RPMI7951 (cell line): ENCODE data around the gene CRYBG3. TPM values are rescaled to one million over a fixed set of nuclear protein-coding genes. Genes with fewer than 3 reads are reported as not detected.

Experiments
- DNase-seq: peaks from one replicate; pipeline ENCODE4 v3.0.0-alpha.2; 2012; ENCODE audit warnings: low read depth
- total RNA-seq: library from RNA; depleted of rRNA; stranded (reverse); fragments of >200 nt; shearing (Covaris generic); gene quantifications from 2 replicates; pipeline ENCODE4 v1.2.3, GENCODE V29; 2014; rRNA removed

The CRYBG3 gene
- total RNA-seq, 1 experiment from 2014 or later = 16.7 TPM

- DNase-seq = peak; percentile 78
Observed at GRCh38 chr3:97971679-97972567, 150.1 kb downstream of the CRYBG3 start, which contains the start of gene RIOX2. RIOX2 (minus strand) TSS chr3:97972431; CDS start chr3:97967593, 4,838 bp downstream.

- DNase-seq = no peak
Observed at GRCh38 chr3:97972976-97973375, 151.2 kb downstream of the CRYBG3 start.

- DNase-seq = no peak
Observed at GRCh38 chr3:97974996-97975395, 153.2 kb downstream of the CRYBG3 start.

GRCh38 chr3:97975466-97975865 lies 153.7 kb downstream of the CRYBG3 start:
- DNase-seq = no peak

- DNase-seq = no peak
Observed at GRCh38 chr3:97979610-97980009, 157.8 kb downstream of the CRYBG3 start.

DNA sequence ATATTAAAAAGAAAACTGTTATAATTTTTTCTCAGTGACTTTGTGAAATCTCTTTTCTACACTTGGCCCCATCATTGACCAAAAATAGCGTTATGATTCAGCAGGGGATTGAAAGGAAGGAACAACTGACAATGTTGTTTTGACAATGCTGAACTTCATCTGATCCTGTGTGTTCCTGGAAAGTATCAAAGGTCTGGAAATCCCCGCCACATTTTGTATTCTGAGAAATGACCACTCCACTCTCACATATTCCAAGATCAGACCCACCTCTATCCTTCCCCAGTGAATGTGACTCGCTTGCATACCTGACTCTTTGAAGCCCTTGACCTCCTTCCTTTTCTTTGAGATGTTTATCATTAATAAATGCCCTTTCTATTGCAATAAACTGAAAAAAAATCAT lies 160.1 kb downstream of the CRYBG3 start:
- DNase-seq = no peak

- DNase-seq = no peak
Observed at GRCh38 chr3:97983933-97984491, 162.2 kb downstream of the CRYBG3 start.

- DNase-seq = no peak
Observed at GRCh38 chr3:97987306-97987705, 165.5 kb downstream of the CRYBG3 start.

DNA sequence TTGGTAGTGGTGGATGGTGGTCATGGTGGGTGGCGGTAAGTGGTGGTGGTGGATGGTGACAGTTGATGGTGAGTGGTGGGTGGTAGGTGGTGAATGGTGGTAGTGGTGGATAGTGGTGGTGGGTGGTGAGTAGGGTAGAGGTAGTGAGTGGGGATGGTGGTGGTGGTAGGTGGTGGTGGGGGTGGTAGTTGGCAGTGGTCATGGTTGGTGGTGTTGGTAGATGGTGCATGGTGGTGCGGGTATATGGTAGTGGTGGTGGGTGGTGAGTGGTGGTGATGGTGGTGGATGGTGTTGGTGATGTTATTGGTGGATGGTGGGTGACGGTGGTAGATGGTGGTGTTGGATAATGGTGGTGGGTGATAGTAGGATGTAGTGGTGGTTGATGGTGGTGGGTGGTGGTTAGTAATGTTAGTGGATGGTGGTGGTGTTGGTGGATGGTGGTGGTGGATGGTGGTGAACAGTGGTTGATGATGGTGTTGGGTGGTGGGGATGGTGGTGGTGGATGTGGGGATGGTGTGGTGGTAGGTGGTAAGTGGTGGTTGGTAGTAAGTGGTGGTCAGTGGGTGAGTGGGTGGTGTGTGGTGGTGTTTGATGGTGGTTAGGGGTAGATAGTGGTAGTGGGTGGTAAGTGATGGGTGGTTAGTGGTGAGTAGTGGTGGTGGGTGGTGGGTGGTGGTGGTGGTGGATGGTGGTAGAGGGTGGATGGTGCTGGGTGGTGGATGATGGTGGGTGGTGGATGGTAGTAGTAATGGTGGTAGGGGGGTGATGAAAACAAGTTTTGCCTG lies 167.2 kb downstream of the CRYBG3 start:
- DNase-seq = no peak

DNA sequence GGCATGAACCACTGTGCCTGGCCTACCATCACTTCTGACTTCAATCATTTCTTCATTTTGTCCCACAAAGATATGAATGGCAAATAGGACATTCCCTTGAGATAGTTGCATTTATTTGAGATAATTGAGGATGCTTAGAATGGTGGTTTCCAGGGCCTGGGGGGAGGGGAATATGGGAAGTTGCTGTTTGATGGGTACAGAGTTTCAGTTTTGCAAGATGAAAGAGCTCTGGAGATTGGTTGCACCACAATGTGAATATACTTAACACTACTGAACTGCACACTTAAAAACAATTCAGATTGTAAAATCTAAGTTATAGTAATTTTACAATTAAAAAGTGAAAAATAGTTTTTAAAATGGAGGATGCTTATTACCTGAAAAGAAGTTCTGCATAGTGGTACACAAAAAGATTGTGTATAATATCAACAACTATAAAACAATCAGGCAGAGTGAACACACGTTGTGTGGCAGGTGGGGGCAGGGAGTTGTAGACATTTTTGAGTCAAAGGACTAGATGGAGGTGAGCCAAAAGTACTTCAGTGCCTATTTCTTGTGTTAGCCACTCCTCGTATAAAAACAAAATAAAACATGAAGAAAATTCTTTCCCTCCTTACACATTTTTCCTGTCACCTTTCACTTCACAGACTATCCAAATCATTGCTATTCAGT lies 168.9 kb downstream of the CRYBG3 start:
- no peak for DNase-seq

GRCh38 chr3:97991293-97991682 lies 169.5 kb downstream of the CRYBG3 start:
- DNase-seq = no peak

GRCh38 chr3:97992547-97993173 lies 170.8 kb downstream of the CRYBG3 start:
- no peak for DNase-seq

GRCh38 chr3:97993526-97993925 lies 171.7 kb downstream of the CRYBG3 start:
- DNase-seq = no peak

DNA sequence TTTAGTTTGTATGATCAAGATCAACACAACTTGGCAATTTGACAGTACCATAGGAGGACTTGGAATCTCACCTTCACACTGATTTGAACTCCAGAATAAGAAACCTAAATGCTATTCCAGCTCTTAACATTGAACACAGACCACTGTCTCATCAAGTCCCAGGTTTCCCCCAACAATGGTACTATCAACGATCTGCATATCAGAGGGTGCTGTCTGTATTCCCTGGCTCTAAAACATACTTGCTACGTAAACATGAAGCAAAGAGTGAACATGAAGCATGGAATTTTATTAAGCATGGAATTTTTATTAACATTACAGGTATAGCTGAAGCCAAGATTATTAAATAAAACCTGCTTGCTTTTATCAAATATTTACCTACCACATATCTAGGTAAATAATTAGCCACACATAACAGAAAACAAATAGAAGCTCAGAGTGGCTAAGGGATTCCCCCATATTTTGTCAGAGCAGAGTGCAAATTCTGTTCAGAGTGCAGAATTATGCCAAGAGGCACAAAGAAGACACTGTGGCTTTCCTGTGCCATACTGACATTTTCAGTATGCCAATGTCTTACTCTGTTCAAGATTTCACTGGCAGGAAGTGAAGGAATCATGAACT lies 172.6 kb downstream of the CRYBG3 start:
- no peak for DNase-seq

Other genes starting within 250 kb of the CRYBG3 start
- gene ARL6, start 57.3 kb upstream of the CRYBG3 start, total RNA-seq = 15.2 and 17.2 TPM in 2 replicates
- 22.7 and 30.0 TPM in 2 replicates for gene RIOX2, start 150.4 kb downstream of the CRYBG3 start, total RNA-seq
- gene GABRR3, start 213.3 kb downstream of the CRYBG3 start, total RNA-seq = not detected in 2 replicates